HL-60 (cell line): Measurements from ENCODE around the gene IGF2BP3.

Experiments
- DNase-seq, 2 experiments: peaks; one replicate each; pipeline ENCODE4 v3.0.0-alpha.2; 2010 to 2020; ENCODE audit warnings: low read depth in 1 of 2, low spot score in 1 of 2
- H3K27ac ChIP-seq: fragments of 250-450 bp; sonication (Bioruptor Pico); replicated peaks from 2 replicates; pipeline ENCODE4 v1.5.1; 2020; ENCODE audit warnings: mild to moderate bottlenecking, moderate library complexity
- H3K27me3 ChIP-seq: fragments of 250-450 bp; sonication (Bioruptor Pico); 2 replicates; pipeline ENCODE4 v1.5.1; 2021; ENCODE audit warnings: mild to moderate bottlenecking, moderate library complexity; ENCODE audit not compliant: insufficient read depth, poor library complexity, severe bottlenecking
- H3K4me3 ChIP-seq: replicated peaks from 2 replicates; pipeline ENCODE4 v1.5.1; 2011; ENCODE audit warnings: mild to moderate bottlenecking, control low read depth, low read length; ENCODE audit not compliant: insufficient read depth
- GABPA ChIP-seq: IDR thresholded peaks from 2 replicates; pipeline ENCODE4 v1.6.1; 2012; ENCODE audit warnings: low read depth
- POLR2AphosphoS5 ChIP-seq: IDR thresholded peaks from 2 replicates; pipeline ENCODE4 v1.6.1; 2012; ENCODE audit warnings: low read depth
- SPI1 ChIP-seq: IDR thresholded peaks from 2 replicates; pipeline ENCODE4 v1.6.1; 2012; ENCODE audit warnings: low read depth, mild to moderate bottlenecking, borderline replicate concordance
- TF ChIP-seq, protein P1 (sequence below): IDR thresholded peaks from 2 replicates; pipeline ENCODE4 v1.6.1; 2012; ENCODE audit warnings: low read depth; ENCODE audit not compliant: insufficient replicate concordance
- TF ChIP-seq, protein P2 (sequence below): IDR thresholded peaks from one replicate; pipeline ENCODE4 v1.5.1; 2011; ENCODE audit warnings: low read length, control low read depth, inconsistent platforms; ENCODE audit not compliant: insufficient read depth

IGF2BP3 gene

DNA sequence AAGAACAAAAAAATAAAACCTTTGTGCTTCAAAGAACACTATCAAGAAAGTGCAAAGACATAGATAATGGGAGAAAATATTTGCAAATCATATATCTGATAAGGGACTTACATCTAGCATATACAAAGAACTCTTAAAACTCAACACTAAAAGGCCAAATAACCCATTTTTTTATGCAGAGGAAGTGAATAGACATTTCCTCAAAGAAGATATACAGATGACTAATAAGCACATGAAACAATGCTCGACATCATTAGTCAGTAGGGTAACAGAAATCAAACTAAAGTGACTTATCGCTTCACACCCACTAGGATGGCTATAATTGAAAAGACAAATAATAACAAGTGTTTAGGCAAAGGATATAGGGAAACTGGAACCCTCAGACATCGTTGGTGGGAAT lies 93.2 kb downstream of the IGF2BP3 start:
- H3K27me3 ChIP-seq, result no peaks in the 10 kb centered on the region
- TF ChIP-seq, protein P1, sequence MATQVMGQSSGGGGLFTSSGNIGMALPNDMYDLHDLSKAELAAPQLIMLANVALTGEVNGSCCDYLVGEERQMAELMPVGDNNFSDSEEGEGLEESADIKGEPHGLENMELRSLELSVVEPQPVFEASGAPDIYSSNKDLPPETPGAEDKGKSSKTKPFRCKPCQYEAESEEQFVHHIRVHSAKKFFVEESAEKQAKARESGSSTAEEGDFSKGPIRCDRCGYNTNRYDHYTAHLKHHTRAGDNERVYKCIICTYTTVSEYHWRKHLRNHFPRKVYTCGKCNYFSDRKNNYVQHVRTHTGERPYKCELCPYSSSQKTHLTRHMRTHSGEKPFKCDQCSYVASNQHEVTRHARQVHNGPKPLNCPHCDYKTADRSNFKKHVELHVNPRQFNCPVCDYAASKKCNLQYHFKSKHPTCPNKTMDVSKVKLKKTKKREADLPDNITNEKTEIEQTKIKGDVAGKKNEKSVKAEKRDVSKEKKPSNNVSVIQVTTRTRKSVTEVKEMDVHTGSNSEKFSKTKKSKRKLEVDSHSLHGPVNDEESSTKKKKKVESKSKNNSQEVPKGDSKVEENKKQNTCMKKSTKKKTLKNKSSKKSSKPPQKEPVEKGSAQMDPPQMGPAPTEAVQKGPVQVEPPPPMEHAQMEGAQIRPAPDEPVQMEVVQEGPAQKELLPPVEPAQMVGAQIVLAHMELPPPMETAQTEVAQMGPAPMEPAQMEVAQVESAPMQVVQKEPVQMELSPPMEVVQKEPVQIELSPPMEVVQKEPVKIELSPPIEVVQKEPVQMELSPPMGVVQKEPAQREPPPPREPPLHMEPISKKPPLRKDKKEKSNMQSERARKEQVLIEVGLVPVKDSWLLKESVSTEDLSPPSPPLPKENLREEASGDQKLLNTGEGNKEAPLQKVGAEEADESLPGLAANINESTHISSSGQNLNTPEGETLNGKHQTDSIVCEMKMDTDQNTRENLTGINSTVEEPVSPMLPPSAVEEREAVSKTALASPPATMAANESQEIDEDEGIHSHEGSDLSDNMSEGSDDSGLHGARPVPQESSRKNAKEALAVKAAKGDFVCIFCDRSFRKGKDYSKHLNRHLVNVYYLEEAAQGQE, result no peak
- TF ChIP-seq, protein P2, sequence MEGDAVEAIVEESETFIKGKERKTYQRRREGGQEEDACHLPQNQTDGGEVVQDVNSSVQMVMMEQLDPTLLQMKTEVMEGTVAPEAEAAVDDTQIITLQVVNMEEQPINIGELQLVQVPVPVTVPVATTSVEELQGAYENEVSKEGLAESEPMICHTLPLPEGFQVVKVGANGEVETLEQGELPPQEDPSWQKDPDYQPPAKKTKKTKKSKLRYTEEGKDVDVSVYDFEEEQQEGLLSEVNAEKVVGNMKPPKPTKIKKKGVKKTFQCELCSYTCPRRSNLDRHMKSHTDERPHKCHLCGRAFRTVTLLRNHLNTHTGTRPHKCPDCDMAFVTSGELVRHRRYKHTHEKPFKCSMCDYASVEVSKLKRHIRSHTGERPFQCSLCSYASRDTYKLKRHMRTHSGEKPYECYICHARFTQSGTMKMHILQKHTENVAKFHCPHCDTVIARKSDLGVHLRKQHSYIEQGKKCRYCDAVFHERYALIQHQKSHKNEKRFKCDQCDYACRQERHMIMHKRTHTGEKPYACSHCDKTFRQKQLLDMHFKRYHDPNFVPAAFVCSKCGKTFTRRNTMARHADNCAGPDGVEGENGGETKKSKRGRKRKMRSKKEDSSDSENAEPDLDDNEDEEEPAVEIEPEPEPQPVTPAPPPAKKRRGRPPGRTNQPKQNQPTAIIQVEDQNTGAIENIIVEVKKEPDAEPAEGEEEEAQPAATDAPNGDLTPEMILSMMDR, result no peak
- TF ChIP-seq POLR2AphosphoS5, result no peak
- TF ChIP-seq GABPA, result no peak
- no peak for TF ChIP-seq SPI1
- no peak for DNase-seq
- no peak overlapping the region for H3K27ac ChIP-seq
- no peak overlapping the region for H3K4me3 ChIP-seq

DNA sequence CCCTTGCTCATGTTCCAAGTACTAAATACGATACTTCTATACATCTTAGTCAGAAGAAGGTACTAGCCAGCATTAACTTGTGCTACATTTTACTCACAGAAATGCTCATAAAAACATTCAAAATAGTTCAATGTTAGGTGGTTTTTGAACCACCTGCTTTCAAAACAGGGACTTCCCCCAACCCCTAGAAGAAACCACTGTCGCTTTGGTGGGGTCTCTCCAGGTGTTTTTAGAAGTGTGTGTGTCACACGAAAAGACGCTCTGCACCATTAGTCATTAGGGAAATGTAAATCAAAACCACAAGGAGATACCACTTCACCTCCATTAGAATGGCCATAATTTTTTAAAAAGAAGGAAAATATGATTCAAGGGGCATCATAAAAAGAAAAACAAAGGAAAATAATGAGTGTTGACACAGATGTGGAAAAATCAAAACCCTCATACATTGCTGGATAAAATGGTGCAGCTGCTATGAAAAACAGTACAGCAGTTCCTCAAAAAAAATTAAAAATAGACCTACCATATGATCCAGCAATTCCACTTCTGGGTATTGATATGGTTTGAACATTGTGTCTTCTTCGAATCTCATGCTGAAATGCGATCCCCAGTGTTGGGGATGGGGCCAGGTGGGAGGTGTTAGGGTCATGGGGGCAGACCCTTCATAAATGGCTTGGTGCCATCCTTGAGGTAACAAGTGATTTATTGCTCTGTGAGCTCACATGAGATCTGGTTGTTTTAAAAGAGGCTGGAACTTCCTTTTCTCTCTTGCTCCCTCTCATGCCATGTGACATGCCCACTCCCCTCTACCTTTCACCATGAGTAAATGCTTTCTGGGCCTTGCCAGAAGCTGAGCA lies 96.9 kb downstream of the IGF2BP3 start:
- no peak overlapping the region for H3K4me3 ChIP-seq
- no peaks in the 10 kb centered on the region for H3K27me3 ChIP-seq
- TF ChIP-seq SPI1 (peak; percentile 40; the same call in 1 of the 2 replicates), GABPA (no peak)
- no peak overlapping the region for H3K27ac ChIP-seq
- peak in 1 of 2 experiments; percentile 28 for DNase-seq

DNA sequence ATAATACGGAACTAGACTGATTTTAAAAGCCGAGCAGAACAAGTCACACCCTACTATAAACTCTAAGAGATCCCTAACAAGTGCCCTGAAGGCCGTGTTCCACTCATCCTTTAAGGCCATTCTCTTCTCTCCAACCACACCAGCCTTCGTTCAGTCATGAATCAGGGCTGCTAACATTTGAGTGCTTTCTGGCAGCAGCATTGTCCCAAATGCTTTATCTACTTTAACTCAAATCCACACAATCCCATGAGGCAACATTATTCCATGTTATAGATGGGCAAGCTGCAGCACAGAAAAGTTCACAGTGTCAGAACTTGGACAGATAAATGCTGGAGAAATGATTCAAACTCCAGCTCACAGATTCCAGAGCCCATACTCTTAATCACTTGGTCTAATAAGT lies 97.7 kb downstream of the IGF2BP3 start:
- TF ChIP-seq POLR2AphosphoS5 (no peak), GABPA (no peak), SPI1 (no peak)
- TF ChIP-seq, protein P2, result no peak
- TF ChIP-seq, protein P1, result no peak
- Histone ChIP-seq H3K27ac (no peak overlapping the region), H3K27me3 (no peaks in the 10 kb centered on the region), H3K4me3 (no peak overlapping the region)
- no peak for DNase-seq

DNA sequence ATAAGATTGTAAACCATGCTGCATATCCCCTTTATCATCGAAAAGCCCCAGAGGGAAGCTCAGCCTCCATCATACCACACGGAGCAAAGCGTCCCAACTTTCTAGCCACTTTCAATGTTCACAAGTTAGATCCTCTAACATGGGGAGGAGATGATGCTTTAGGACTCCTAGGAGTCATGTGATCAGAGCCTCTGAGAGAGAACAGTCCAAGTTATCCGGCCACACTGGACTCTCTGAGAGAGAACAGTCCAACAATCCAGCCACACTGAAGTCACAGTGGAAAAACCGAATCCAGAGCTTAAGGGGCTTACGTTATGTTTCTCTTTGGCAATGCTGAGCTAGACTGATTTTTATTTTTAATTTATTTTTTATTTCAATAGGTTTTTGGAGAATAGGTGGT lies 98.6 kb downstream of the IGF2BP3 start:
- TF ChIP-seq GABPA (no peak), POLR2AphosphoS5 (no peak), SPI1 (no peak)
- TF ChIP-seq, protein P2, result no peak
- TF ChIP-seq, protein P1, result no peak
- Histone ChIP-seq H3K27ac (no peak overlapping the region), H3K4me3 (no peak overlapping the region), H3K27me3 (no peaks in the 10 kb centered on the region)
- no peak for DNase-seq
